ENCODE measurements around the gene NFYA.

DNA sequence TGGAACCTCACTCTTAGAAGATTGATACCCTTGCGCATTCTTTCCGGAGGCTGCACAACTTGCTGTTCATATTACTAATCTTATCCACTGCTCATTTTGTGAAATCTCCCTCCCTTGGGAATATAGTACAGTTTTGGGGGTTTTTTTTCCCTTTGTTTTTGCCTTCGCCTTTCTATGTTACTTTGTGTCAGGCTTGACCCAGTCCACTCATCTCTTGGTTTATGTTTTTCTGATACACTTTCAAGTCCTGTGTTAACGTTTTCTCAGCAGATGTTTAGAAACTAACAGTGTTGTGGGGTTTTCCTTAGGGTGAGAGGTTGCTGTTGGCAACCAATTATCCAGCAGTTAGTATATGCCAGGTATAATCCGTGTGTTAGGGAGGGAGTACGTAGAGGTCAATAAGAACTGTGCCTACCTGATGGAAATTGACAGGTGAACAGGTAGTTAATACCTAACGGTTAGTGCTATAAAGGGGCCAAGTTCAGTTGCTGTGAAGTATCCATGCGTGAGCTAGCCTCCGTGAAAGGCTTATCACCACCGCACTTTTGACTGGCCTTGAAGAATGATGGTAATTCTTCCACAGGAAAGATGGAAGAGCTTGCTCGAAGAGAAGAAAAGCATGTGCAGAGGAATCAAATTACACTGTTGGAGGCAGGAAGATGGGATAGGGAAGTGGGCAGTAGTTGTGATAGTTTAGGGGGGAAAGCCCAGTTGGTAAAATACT lies 1.4 kb downstream of the NFYA start:
- TF ChIP-seq EZH2phosphoT487 (IDR thresholded peaks at IDR 0.05; ENCODE audit: borderline replicate concordance, low read depth, low read length), result no peak
- TF ChIP-seq, protein P1, sequence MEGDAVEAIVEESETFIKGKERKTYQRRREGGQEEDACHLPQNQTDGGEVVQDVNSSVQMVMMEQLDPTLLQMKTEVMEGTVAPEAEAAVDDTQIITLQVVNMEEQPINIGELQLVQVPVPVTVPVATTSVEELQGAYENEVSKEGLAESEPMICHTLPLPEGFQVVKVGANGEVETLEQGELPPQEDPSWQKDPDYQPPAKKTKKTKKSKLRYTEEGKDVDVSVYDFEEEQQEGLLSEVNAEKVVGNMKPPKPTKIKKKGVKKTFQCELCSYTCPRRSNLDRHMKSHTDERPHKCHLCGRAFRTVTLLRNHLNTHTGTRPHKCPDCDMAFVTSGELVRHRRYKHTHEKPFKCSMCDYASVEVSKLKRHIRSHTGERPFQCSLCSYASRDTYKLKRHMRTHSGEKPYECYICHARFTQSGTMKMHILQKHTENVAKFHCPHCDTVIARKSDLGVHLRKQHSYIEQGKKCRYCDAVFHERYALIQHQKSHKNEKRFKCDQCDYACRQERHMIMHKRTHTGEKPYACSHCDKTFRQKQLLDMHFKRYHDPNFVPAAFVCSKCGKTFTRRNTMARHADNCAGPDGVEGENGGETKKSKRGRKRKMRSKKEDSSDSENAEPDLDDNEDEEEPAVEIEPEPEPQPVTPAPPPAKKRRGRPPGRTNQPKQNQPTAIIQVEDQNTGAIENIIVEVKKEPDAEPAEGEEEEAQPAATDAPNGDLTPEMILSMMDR (conservative IDR thresholded peaks at IDR 0.05; ENCODE audit: low read length), result no peak

Measured in OCI-LY7 (cell line).